K562 (cell line): Measurements from ENCODE around the gene NR3C1. TPM values are rescaled to one million over a fixed set of nuclear protein-coding genes. Genes with fewer than 3 reads are reported as not detected.

Experiments used
- ATAC-seq: fragments of 200-7000 bp; cut with Tn5 transposase; 3 replicates; pipeline ENCODE4 v1.9.1; 2020; ENCODE audit warnings: moderate library complexity
- BruUV-seq: library from RNA; stranded (reverse); fragments of 400-500 nt; replicated peaks from 2 replicates; lab custom pipeline; 2021; lab: Mats Ljungman, UMichigan
- CTCF ChIA-PET: fragments of 300-600 bp; formaldehyde crosslinking; extraction: SDS; loops from one replicate; lab custom pipeline; 2021; ENCODE audit warnings: low intra/inter-chr PET ratio; lab: Yijun Ruan, JAX
- POLR2A ChIA-PET: fragments of 300-600, 350-650 bp; sonication (Branson Sonifier 250); formaldehyde crosslinking; extraction: SDS; loops from one replicate; lab custom pipeline; 2021; ENCODE audit warnings: antibody characterized with exemption, inconsistent platforms; lab: Yijun Ruan, JAX
- DNase-seq, 4 experiments: peaks; one replicate each; pipeline versions ENCODE4 v3.0.0 to v3.0.0-alpha.2; 2011 to 2018; ENCODE audit warnings: low spot score in 3 of 4, mixed read lengths in 3 of 4; ENCODE audit errors: extremely low read depth in 1 of 4
- FAIRE-seq: peaks from 2 replicates; lab custom pipeline; 2011; peaks lifted over from hg19 to GRCh38; lab: Jason Lieb, UNC
- H2AFZ ChIP-seq: 2 replicates; pipeline ENCODE4 v1.6.0; 2011; ENCODE audit warnings: low read depth, low read length, control low read depth, inconsistent platforms
- H3K27ac ChIP-seq: fragments of 200-600 bp; 3 replicates; pipeline ENCODE4 v1.8.0; 2011; ENCODE audit warnings: low read depth, mild to moderate bottlenecking, control low read depth, inconsistent platforms, low read length, moderate library complexity, mixed read lengths; ENCODE audit errors: extremely low read depth
- H3K27me3 ChIP-seq, 2 experiments: fragments of 300-600 bp in 1 of 2; 2 replicates in 1 of 2; 3 replicates in 1 of 2; pipeline versions ENCODE4 v1.6.0 to v1.8.0; 2011; ENCODE audit warnings: inconsistent platforms in 2 of 2, low read length in 2 of 2, mild to moderate bottlenecking in 1 of 2, mixed read lengths in 1 of 2, moderate library complexity in 1 of 2; ENCODE audit not compliant: control insufficient read depth in 2 of 2, insufficient read depth in 2 of 2
- H3K36me3 ChIP-seq: fragments of 300-600 bp; 3 replicates; pipeline ENCODE4 v1.8.0; 2011; ENCODE audit warnings: mild to moderate bottlenecking, low read length, inconsistent platforms; ENCODE audit not compliant: control insufficient read depth, insufficient read depth
- H3K4me1 ChIP-seq, 2 experiments: fragments of 200-600 bp in 1 of 2; replicated peaks in 1 of 2; 2 replicates in 1 of 2; 3 replicates in 1 of 2; pipeline versions ENCODE4 v1.5.1 to v1.8.0; 2011; ENCODE audit warnings: inconsistent platforms in 2 of 2, low read length in 2 of 2, mild to moderate bottlenecking in 1 of 2, mixed read lengths in 1 of 2, moderate library complexity in 1 of 2; ENCODE audit not compliant: control insufficient read depth in 2 of 2, insufficient read depth in 2 of 2
- H3K4me2 ChIP-seq: 2 replicates; pipeline ENCODE4 v1.6.1; 2011; ENCODE audit warnings: low read length, control low read depth, inconsistent platforms, mixed read lengths; ENCODE audit not compliant: insufficient read depth
- H3K4me3 ChIP-seq: fragments of 200-600 bp; sonication (generic), shearing (Covaris generic); 2 replicates; pipeline ENCODE4 v1.5.1; 2016; ENCODE audit warnings: control low read depth, inconsistent platforms
- H3K79me2 ChIP-seq: fragments of 200-600 bp; 3 replicates; pipeline ENCODE4 v1.8.0; 2011; ENCODE audit warnings: low read length, inconsistent platforms; ENCODE audit not compliant: control insufficient read depth, insufficient read depth
- H3K9ac ChIP-seq, 2 experiments: 2 replicates each; pipeline versions ENCODE4 v1.6.0 to v1.6.1; 2011; ENCODE audit warnings: low read depth in 2 of 2, low read length in 2 of 2, control low read depth in 1 of 2, inconsistent platforms in 1 of 2, mild to moderate bottlenecking in 1 of 2, mixed read lengths in 1 of 2; ENCODE audit not compliant: insufficient read depth in 1 of 2
- H3K9me1 ChIP-seq: one replicate; pipeline ENCODE4 v1.6.0; 2011; ENCODE audit warnings: inconsistent platforms, mild to moderate bottlenecking, low read length, moderate library complexity; ENCODE audit not compliant: control insufficient read depth, insufficient read depth
- H3K9me3 ChIP-seq: replicated peaks from 2 replicates; pipeline ENCODE4 v1.5.1; 2011; ENCODE audit warnings: low read depth, low read length, inconsistent platforms; ENCODE audit not compliant: control insufficient read depth, insufficient read depth
- H4K20me1 ChIP-seq: replicated peaks from 2 replicates; pipeline ENCODE4 v1.6.1; 2011; ENCODE audit warnings: low read length, inconsistent platforms, mixed read lengths; ENCODE audit not compliant: control insufficient read depth, insufficient read depth
- CREB5 ChIP-seq: fragments of 250-450 bp; sonication (Bioruptor Pico); IDR thresholded peaks from 2 replicates; pipeline ENCODE4 v1.5.0; 2020; ENCODE audit warnings: mild to moderate bottlenecking
- KAT7 ChIP-seq: sonication (generic); formaldehyde crosslinking; IDR thresholded peaks from 2 replicates; pipeline ENCODE4 v1.8.0; 2022; ENCODE audit warnings: missing genetic modification reagents, mild to moderate bottlenecking, borderline replicate concordance
- KLF10 ChIP-seq: fragments of 250-450 bp; sonication (Bioruptor Pico); IDR thresholded peaks from 2 replicates; pipeline ENCODE4 v1.6.1; 2021; ENCODE audit warnings: matching md5 sums
- MLLT1 ChIP-seq, 2 experiments: fragments of 450-650 bp; IDR thresholded peaks; 2 replicates each; pipeline ENCODE4 v1.6.1; 2016
- PHF20 ChIP-seq: fragments of 450-650 bp; IDR thresholded peaks from 2 replicates; pipeline ENCODE4 v1.6.1; 2018; ENCODE audit not compliant: partially characterized antibody
- WGBS: fragments of 100-300 bp; shearing (Covaris generic); methylation state at CpG from one replicate; pipeline ENCODE4 v1.1.6; 2016; ENCODE audit warnings: low coverage, mixed read lengths; ENCODE audit not compliant: insufficient coverage; ENCODE audit errors: missing lambda C conversion rate; 5-methylcytosine and 5-hydroxymethylcytosine counted together
- in situ Hi-C: fragments of 300-500 bp; cut with MboI; formaldehyde crosslinking; loops from 4 replicates; pipeline ENCODE4 v1.15.0; 2018; ENCODE audit warnings: inconsistent platforms, mixed read lengths
- intact Hi-C: fragments of 100-400 bp; cut with micrococcal nuclease; formaldehyde crosslinking; loops from 2 replicates; pipeline ENCODE4 v1.14.2; 2022
- polyA plus RNA-seq, 8 experiments: library from polyadenylated mRNA; depleted of rRNA in 4 of 8; stranded (reverse) in 5 of 8; unstranded in 3 of 8; fragments of >200 nt; fragmentation: Nextera tagmentation in 2 of 8; fragmentation: Illumina TruSeq in 1 of 8; extraction: Ambion mirVana in 2 of 8; extraction: Trizol in 1 of 8; gene quantifications; 2 replicates each; pipeline versions ENCODE4 v1.2.1 to v1.2.3, GENCODE V29; 2011 to 2014; ENCODE audit warnings: inconsistent platforms in 1 of 8, missing spikeins in 1 of 8
- small RNA-seq: library from RNA; depleted of rRNA; stranded (forward); fragments of <200 nt; gene quantifications from one replicate; pipeline ENCODE3, GENCODE V24; 2014
- total RNA-seq, 7 experiments: library from RNA; depleted of rRNA in 6 of 7; stranded (reverse); fragments of >200 nt in 6 of 7; fragmentation: Illumina TruSeq in 2 of 7; extraction: Trizol in 2 of 7; gene quantifications; 2 replicates each; pipeline versions ENCODE4 v1.2.1 to v1.2.3, GENCODE V29; 2011 to 2021; ENCODE audit warnings: low replicate concordance in 1 of 7

The NR3C1 gene
- total and polyA plus RNA-seq, 9 of the 15 experiments (the other 6 are each of a cell fraction or from before 2014, with no cell fraction given): 8.2 to 36.0 (median 15.0) TPM

- no peak overlapping the region for H3K4me3 ChIP-seq
- POLR2A ChIA-PET: interaction anchor here (0.7 to 2.2 kb wide), 3 partner anchors 9 to 110 kb away, joined by 3 to 7 read pairs (median 3); no protein-coding TSS in a partner anchor
- H3K27me3 ChIP-seq: no peaks in the 10 kb centered on the region
- H3K9ac ChIP-seq: no peak overlapping the region
- no peaks in the 10 kb centered on the region for H4K20me1 ChIP-seq
- WGBS: 60% methylated on average over 8 of the region's 8 CpGs
- intact Hi-C loops: no loop called here
- in situ Hi-C loops: no loop called here
- no peaks in the 10 kb centered on the region for H3K9me3 ChIP-seq
- H3K79me2 ChIP-seq: no peaks in the 10 kb centered on the region
- H2AFZ ChIP-seq: peak overlapping the region; percentile 52; the same call in 1 of the 2 replicates
- no peak overlapping the region for H3K4me2 ChIP-seq
- FAIRE-seq (no peak), ATAC-seq (no peak), DNase-seq (no peak)
- no TSS peak for BruUV-seq
- H3K4me1 ChIP-seq: peaks cover 0 to 12% of the 10 kb centered on the region in 2 experiments; a peak in 4 of 5 replicates
- no peak overlapping the region for H3K27ac ChIP-seq
- CTCF ChIA-PET: no interaction called here
- H3K36me3 ChIP-seq: no peaks in the 10 kb centered on the region
- H3K9me1 ChIP-seq: no peaks in the 10 kb centered on the region
- TF ChIP-seq CREB5 (no peak), MLLT1 (IDR thresholded peaks at IDR 0.05) (no peak), KLF10 (CRISPR knock-in tag) (no peak), KAT7 (CRISPR knock-in tag) (no peak), PHF20 (no peak)
- TF ChIP-seq, all 486 proteins: peak for 0
These were observed 174.7 kb downstream of the NR3C1 start for GRCh38 chr5:143228597-143229293.

Small RNA genes lying within 50 kb of the gene (small RNA-seq; reads per million reads assigned to genes)
- not detected for gene AC091925.2
